HEK293 (cell line): ENCODE results near the gene TMEM134.

Experiments
- CTCF ChIA-PET: fragments of 350-600 bp; formaldehyde crosslinking; extraction: SDS; loops from one replicate; lab custom pipeline; 2021; ENCODE audit warnings: antibody characterized with exemption; lab: Yijun Ruan, JAX
- POLR2A ChIA-PET: fragments of 300-600 bp; formaldehyde crosslinking; extraction: SDS; loops from one replicate; lab custom pipeline; 2020; ENCODE audit warnings: antibody characterized with exemption, inconsistent platforms; lab: Yijun Ruan, JAX
- H3K27ac ChIP-seq: fragments of 200-500 bp; sonication (Bioruptor generic); 2 replicates; pipeline ENCODE4 v1.5.1; 2014; ENCODE audit warnings: low read depth, low read length, control low read depth, inconsistent platforms; ENCODE audit errors: extremely low read depth
- H3K36me3 ChIP-seq, 2 experiments: fragments of 200-500 bp in 1 of 2; sonication (Bioruptor generic) in 1 of 2; 1 replicate in 1 of 2; 2 replicates in 1 of 2; pipeline ENCODE4 v1.5.1; 2014 to 2017; ENCODE audit warnings: inconsistent platforms in 2 of 2, low read length in 2 of 2; ENCODE audit not compliant: control insufficient read depth in 2 of 2, insufficient read depth in 1 of 2
- H3K4me1 ChIP-seq: fragments of 200-500 bp; sonication (Bioruptor generic); 2 replicates; pipeline ENCODE4 v1.5.1; 2014; ENCODE audit warnings: mild to moderate bottlenecking, low read length, inconsistent platforms; ENCODE audit not compliant: control insufficient read depth, insufficient read depth
- H3K4me3 ChIP-seq: 2 replicates; pipeline ENCODE4 v1.5.1; 2011; ENCODE audit warnings: low read depth, mild to moderate bottlenecking, control low read depth, low read length, moderate library complexity
- H3K9me3 ChIP-seq: fragments of 200-500 bp; sonication (Bioruptor generic); 2 replicates; pipeline ENCODE4 v1.5.1; 2014; ENCODE audit warnings: low read depth, low read length, inconsistent platforms; ENCODE audit not compliant: control insufficient read depth, insufficient read depth
- FEZF1 ChIP-seq: fragments of 450-650 bp; formaldehyde crosslinking; IDR thresholded peaks from 2 replicates; pipeline ENCODE4 v1.5.1; 2016; ENCODE audit warnings: missing biosample characterization, missing genetic modification characterization
- HIC1 ChIP-seq: fragments of 450-650 bp; formaldehyde crosslinking; IDR thresholded peaks from 2 replicates; pipeline ENCODE4 v1.5.1; 2016; ENCODE audit warnings: missing biosample characterization, missing genetic modification characterization
- KLF9 ChIP-seq: fragments of 450-650 bp; formaldehyde crosslinking; IDR thresholded peaks from 2 replicates; pipeline ENCODE4 v1.5.1; 2016; ENCODE audit warnings: missing biosample characterization, missing genetic modification characterization, low read depth
- PRDM10 ChIP-seq: fragments of 450-650 bp; formaldehyde crosslinking; IDR thresholded peaks from 2 replicates; pipeline ENCODE4 v1.5.1; 2016; ENCODE audit warnings: missing biosample characterization, missing genetic modification characterization
- ZBTB21 ChIP-seq: fragments of 450-650 bp; formaldehyde crosslinking; IDR thresholded peaks from 2 replicates; pipeline ENCODE4 v1.5.1; 2017; ENCODE audit warnings: missing biosample characterization, missing genetic modification characterization
- ZFP3 ChIP-seq: fragments of 450-650 bp; formaldehyde crosslinking; IDR thresholded peaks from 2 replicates; pipeline ENCODE4 v1.5.1; 2016; ENCODE audit warnings: low read depth, missing biosample characterization, missing genetic modification characterization
- ZNF174 ChIP-seq: fragments of 450-650 bp; formaldehyde crosslinking; IDR thresholded peaks from 2 replicates; pipeline ENCODE4 v1.5.0; 2017; ENCODE audit warnings: missing biosample characterization, mild to moderate bottlenecking, missing genetic modification characterization
- ZNF175 ChIP-seq: fragments of 450-650 bp; formaldehyde crosslinking; IDR thresholded peaks from 2 replicates; pipeline ENCODE4 v1.5.1; 2016; ENCODE audit warnings: missing biosample characterization, missing genetic modification characterization
- ZNF184 ChIP-seq: fragments of 450-650 bp; IDR thresholded peaks from 2 replicates; pipeline ENCODE4 v1.5.1; 2018; ENCODE audit warnings: missing biosample characterization, mild to moderate bottlenecking, missing genetic modification characterization
- ZNF24 ChIP-seq: fragments of 450-650 bp; formaldehyde crosslinking; IDR thresholded peaks from 2 replicates; pipeline ENCODE4 v1.5.1; 2016; ENCODE audit warnings: missing biosample characterization, missing genetic modification characterization
- ZNF324 ChIP-seq: fragments of 450-650 bp; formaldehyde crosslinking; IDR thresholded peaks from 2 replicates; pipeline ENCODE4 v1.5.1; 2016; ENCODE audit warnings: missing biosample characterization, missing genetic modification characterization
- ZNF335 ChIP-seq: fragments of 450-650 bp; formaldehyde crosslinking; conservative IDR thresholded peaks from 2 replicates; pipeline ENCODE4 v1.5.1; 2016; ENCODE audit warnings: missing biosample characterization, missing genetic modification characterization
- ZNF362 ChIP-seq: fragments of 450-650 bp; formaldehyde crosslinking; IDR thresholded peaks from 2 replicates; pipeline ENCODE4 v1.5.1; 2016; ENCODE audit warnings: missing biosample characterization, missing genetic modification characterization
- ZNF416 ChIP-seq: fragments of 450-650 bp; formaldehyde crosslinking; IDR thresholded peaks from 2 replicates; pipeline ENCODE4 v1.5.1; 2016; ENCODE audit warnings: missing biosample characterization, missing genetic modification characterization
- ZNF610 ChIP-seq: fragments of 450-650 bp; formaldehyde crosslinking; IDR thresholded peaks from 2 replicates; pipeline ENCODE4 v1.5.1; 2016; ENCODE audit warnings: missing biosample characterization, missing genetic modification characterization, borderline replicate concordance
- ZNF658 ChIP-seq: fragments of 450-650 bp; formaldehyde crosslinking; IDR thresholded peaks from 2 replicates; pipeline ENCODE4; 2016; ENCODE audit warnings: missing biosample characterization, missing genetic modification characterization
- ZNF747 ChIP-seq: fragments of 450-650 bp; formaldehyde crosslinking; IDR thresholded peaks from 2 replicates; pipeline ENCODE4 v1.5.1; 2016; ENCODE audit warnings: missing biosample characterization, missing genetic modification characterization
- ZXDB ChIP-seq: fragments of 450-650 bp; formaldehyde crosslinking; IDR thresholded peaks from 2 replicates; pipeline ENCODE4 v1.5.1; 2016; ENCODE audit warnings: missing biosample characterization, missing genetic modification characterization

Gene TMEM134

GRCh38 chr11:67495234-67496005 lies 26.4 kb upstream of the TMEM134 start:
- Histone ChIP-seq H3K4me3 (no peak overlapping the region), H3K27ac (no peak overlapping the region), H3K36me3 (peaks cover 0 to 81% of the 10 kb centered on the region in 2 experiments; a peak in 1 of 3 replicates), H3K4me1 (no peaks in the 10 kb centered on the region), H3K9me3 (no peaks in the 10 kb centered on the region)
- POLR2A ChIA-PET, result no interaction called here
- TF ChIP-seq ZNF416, result no peak
- no peak for TF ChIP-seq KLF9 (tag by site-specific recombination)
- TF ChIP-seq ZNF362 (tag by site-specific recombination), result no peak
- TF ChIP-seq ZNF184 (tag by site-specific recombination), result no peak
- TF ChIP-seq ZNF610 (tag by site-specific recombination), result no peak
- TF ChIP-seq ZNF175 (tag by site-specific recombination), result no peak
- CTCF ChIA-PET, result no interaction called here

- H3K9me3 ChIP-seq, result no peaks in the 10 kb centered on the region
- H3K36me3 ChIP-seq, result peaks cover 0 to 81% of the 10 kb centered on the region in 2 experiments; a peak in 1 of 3 replicates
- no peak overlapping the region for H3K4me3 ChIP-seq
- TF ChIP-seq HIC1 (tag by site-specific recombination), result 0 out of 2 replicates have a peak, but pooled peaks have one; percentile 17
- no peak for TF ChIP-seq ZNF24 (tag by site-specific recombination)
- TF ChIP-seq, all 188 proteins: peak for 1
- H3K27ac ChIP-seq, result no peak overlapping the region
- no peaks in the 10 kb centered on the region for H3K4me1 ChIP-seq
- CTCF ChIA-PET, result interaction anchor here (0.8 kb wide), 1 partner anchor 8 kb away, joined by 3 read pairs; no protein-coding TSS in a partner anchor
- POLR2A ChIA-PET, result interaction anchor here (0.5 kb wide), 1 partner anchor 17 kb away, joined by 6 read pairs; no protein-coding TSS in a partner anchor
These were observed 25.6 kb upstream of the TMEM134 start for GRCh38 chr11:67494371-67495233.

- POLR2A ChIA-PET, result interaction anchor here (0.5 to 0.9 kb wide), 2 partner anchors 16 to 93 kb away, joined by 3 to 6 read pairs; partner anchors contain the start of gene PPP1CA
- H3K9me3 ChIP-seq, result no peaks in the 10 kb centered on the region
- H3K4me3 ChIP-seq, result no peak overlapping the region
- no peaks in the 10 kb centered on the region for H3K4me1 ChIP-seq
- CTCF ChIA-PET, result interaction anchor here (0.6 to 0.8 kb wide), 2 partner anchors 9 to 422 kb away, joined by 3 read pairs; no protein-coding TSS in a partner anchor
- H3K27ac ChIP-seq, result no peak overlapping the region
- peaks cover 0 to 87% of the 10 kb centered on the region in 2 experiments; a peak in 1 of 3 replicates for H3K36me3 ChIP-seq
- no peak for TF ChIP-seq ZNF658 (tag by site-specific recombination)
- TF ChIP-seq ZNF174, result no peak
- TF ChIP-seq ZNF747 (tag by site-specific recombination), result no peak
- TF ChIP-seq PRDM10 (tag by site-specific recombination), result no peak
- TF ChIP-seq ZBTB21, result no peak
- TF ChIP-seq ZNF324 (tag by site-specific recombination), result no peak
- TF ChIP-seq FEZF1 (tag by site-specific recombination), result no peak
- no peak for TF ChIP-seq ZNF335 (tag by site-specific recombination)
- TF ChIP-seq ZFP3, result no peak
- no peak for TF ChIP-seq ZXDB (tag by site-specific recombination)
These were observed 24.7 kb upstream of the TMEM134 start for GRCh38 chr11:67493548-67494370.
